ENCODE results near the gene ZBTB12. TPM values are rescaled to one million over a fixed set of nuclear protein-coding genes. Genes with fewer than 3 reads are reported as not detected.
"Not testable (repeated sequence)": the region's sequence is repeated elsewhere in the genome, so short reads cannot be mapped to it uniquely, and the experiment has no call there.

ZBTB12 gene
- polyA plus RNA-seq, 3 donors from 2014 or later, result not detected

GRCh38 chr6:31911826-31912585 lies 10.1 kb upstream of the ZBTB12 start:
- Mint-ChIP-seq H3K27ac (peak overlapping the region in 1 of 6 donors; percentile 70), H3K27me3 (ENCODE audit: low read depth in 3 of 3) (peaks cover 0 to 10% (median 0%) of the 10 kb centered on the region in 3 donors), H3K4me3 (no peak overlapping the region), H3K9me3 (no peaks in the 10 kb centered on the region), H3K36me3 (no peaks in the 10 kb centered on the region), H3K4me1 (no peaks in the 10 kb centered on the region)
- no peak for DNase-seq

DNA sequence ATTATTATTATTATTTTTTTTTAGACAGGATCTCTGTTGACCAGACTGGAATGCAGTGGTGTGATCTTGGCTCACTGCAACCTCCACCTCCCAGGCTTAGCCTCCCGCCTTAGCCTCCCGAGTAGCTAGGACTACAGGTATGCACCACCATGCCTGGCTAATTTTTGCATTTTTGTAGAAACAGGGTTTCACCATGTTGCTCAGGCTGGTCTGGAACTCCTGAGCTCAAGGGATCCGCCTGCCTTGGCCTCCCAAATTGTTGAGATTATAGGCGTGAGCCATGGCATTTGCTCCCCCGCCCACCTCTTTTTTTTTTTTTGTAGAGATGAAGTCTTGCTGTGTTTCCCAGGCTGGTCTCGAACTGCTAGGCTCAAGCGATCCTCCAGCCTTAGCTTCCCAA lies 7.4 kb upstream of the ZBTB12 start:
- not testable (repeated sequence) for H3K4me3 Mint-ChIP-seq, H3K27ac Mint-ChIP-seq, H3K9me3 Mint-ChIP-seq, DNase-seq, H3K4me1 Mint-ChIP-seq, H3K36me3 Mint-ChIP-seq
- peaks cover 0 to 10% (median 0%) of the 10 kb centered on the region in 3 donors for H3K27me3 Mint-ChIP-seq (ENCODE audit: low read depth in 3 of 3)

- no peak overlapping the region for H3K4me3 Mint-ChIP-seq
- no peaks in the 10 kb centered on the region for H3K9me3 Mint-ChIP-seq
- H3K27me3 Mint-ChIP-seq (ENCODE audit: low read depth in 3 of 3), result peaks cover 0 to 7% (median 0%) of the 10 kb centered on the region in 3 donors
- DNase-seq, result no peak
- no peak overlapping the region for H3K27ac Mint-ChIP-seq
- H3K4me1 Mint-ChIP-seq, result no peaks in the 10 kb centered on the region
- no peaks in the 10 kb centered on the region for H3K36me3 Mint-ChIP-seq
These were observed 6.9 kb upstream of the ZBTB12 start for GRCh38 chr6:31908791-31909190.

DNA sequence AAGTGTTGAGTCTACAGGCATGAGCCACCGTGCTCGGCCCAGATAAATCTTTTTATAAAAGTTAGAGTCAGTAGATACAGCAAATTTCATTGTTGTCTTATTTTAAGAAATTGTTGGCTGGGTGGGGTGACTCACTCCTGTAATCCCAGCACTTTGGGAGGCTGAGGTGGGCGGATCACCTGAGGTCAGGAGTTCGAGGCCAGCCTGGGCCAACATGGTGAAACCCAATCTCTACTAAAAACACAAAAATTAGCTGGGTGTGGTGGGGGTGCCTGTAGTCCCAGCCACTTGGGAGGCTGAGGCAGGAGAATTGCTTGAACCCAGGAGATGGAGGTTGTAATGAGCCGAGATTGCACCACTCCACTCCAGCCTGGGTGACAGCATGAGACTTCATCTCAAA lies 6.4 kb upstream of the ZBTB12 start:
- not testable (repeated sequence) for H3K36me3 Mint-ChIP-seq; H3K27ac Mint-ChIP-seq; H3K4me1 Mint-ChIP-seq; DNase-seq; H3K27me3 Mint-ChIP-seq (ENCODE audit: low read depth in 3 of 3); H3K4me3 Mint-ChIP-seq; H3K9me3 Mint-ChIP-seq

- Mint-ChIP-seq H3K27me3 (ENCODE audit: low read depth in 3 of 3) (peaks cover 1 to 12% (median 5%) of the 10 kb centered on the region in 3 donors), H3K4me1 (peaks cover 9 to 10% of the 10 kb centered on the region in 2 donors), H3K9me3 (no peaks in the 10 kb centered on the region), H3K36me3 (no peaks in the 10 kb centered on the region), H3K4me3 (no peak overlapping the region), H3K27ac (no peak overlapping the region)
- DNase-seq, result peak in 1 of 3 donors; percentile 32
These were observed 5.4 kb upstream of the ZBTB12 start for GRCh38 chr6:31907158-31907813.

- H3K27ac Mint-ChIP-seq; H3K36me3 Mint-ChIP-seq; DNase-seq; H3K4me3 Mint-ChIP-seq; H3K9me3 Mint-ChIP-seq; H3K27me3 Mint-ChIP-seq (ENCODE audit: low read depth in 3 of 3): not testable (repeated sequence)
- peaks cover 11% of the 10 kb centered on the region in 2 donors for H3K4me1 Mint-ChIP-seq
These were observed 4.8 kb upstream of the ZBTB12 start for GRCh38 chr6:31906727-31907126.

DNA sequence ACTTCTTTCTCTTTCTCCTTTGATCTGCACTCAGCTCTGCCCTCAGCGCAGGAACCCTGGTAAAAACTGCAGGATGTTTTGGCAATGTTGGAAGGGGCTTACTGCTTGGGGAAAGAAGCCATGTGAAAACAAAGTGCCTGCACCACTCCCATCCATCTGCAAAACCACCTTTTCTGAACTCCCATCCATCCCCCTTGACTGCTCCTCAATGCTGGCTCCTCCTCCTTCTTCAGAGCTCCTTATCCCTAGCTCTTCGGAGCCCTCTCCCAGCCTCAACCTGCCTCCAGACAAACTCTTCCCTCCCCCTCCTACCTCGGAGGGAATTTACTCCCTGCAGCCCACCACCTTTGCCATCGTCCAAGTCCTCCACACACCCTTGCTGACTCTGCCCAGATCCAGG lies 4.2 kb upstream of the ZBTB12 start:
- no peak overlapping the region for H3K4me3 Mint-ChIP-seq
- no peaks in the 10 kb centered on the region for H3K36me3 Mint-ChIP-seq
- peaks cover 3 to 8% (median 8%) of the 10 kb centered on the region in 3 donors for H3K27me3 Mint-ChIP-seq (ENCODE audit: low read depth in 3 of 3)
- H3K27ac Mint-ChIP-seq, result peak overlapping the region in 1 of 6 donors; percentile 14
- DNase-seq, result no peak
- H3K9me3 Mint-ChIP-seq, result no peaks in the 10 kb centered on the region
- H3K4me1 Mint-ChIP-seq, result peaks cover 11 to 13% of the 10 kb centered on the region in 2 donors

DNA sequence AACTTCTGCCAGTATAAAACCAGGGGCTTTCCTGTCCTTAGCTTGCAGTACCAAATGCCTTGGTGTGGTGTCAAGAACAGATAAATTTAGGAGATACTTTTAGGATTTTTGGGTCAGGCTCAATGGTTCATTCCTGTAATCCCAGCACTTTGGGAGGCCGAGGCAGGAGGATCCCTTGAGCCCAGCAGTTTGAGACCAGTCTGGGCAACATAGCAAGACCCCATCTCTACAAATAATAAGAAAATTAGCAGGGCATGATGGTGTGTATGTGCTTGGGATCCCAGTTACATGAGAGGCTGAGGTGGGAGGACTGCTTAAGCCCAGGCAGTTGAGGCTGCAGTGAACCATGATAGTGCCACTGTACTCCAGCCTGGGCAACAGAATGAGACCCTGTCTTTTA lies 3.2 kb upstream of the ZBTB12 start:
- H3K27ac Mint-ChIP-seq, result no peak overlapping the region
- no peaks in the 10 kb centered on the region for H3K9me3 Mint-ChIP-seq
- no peak overlapping the region for H3K4me3 Mint-ChIP-seq
- DNase-seq, result no peak
- H3K27me3 Mint-ChIP-seq (ENCODE audit: low read depth in 3 of 3), result peaks cover 7 to 9% (median 8%) of the 10 kb centered on the region in 3 donors
- H3K4me1 Mint-ChIP-seq, result peaks cover 12 to 20% of the 10 kb centered on the region in 2 donors
- no peaks in the 10 kb centered on the region for H3K36me3 Mint-ChIP-seq

- H3K27me3 Mint-ChIP-seq (ENCODE audit: low read depth in 3 of 3), result peaks cover 10 to 12% (median 12%) of the 10 kb centered on the region in 3 donors
- peak overlapping the region in 1 of 6 donors; percentile 18 for H3K27ac Mint-ChIP-seq
- DNase-seq, result no peak
- H3K4me3 Mint-ChIP-seq, result peak overlapping the region in 3 of 5 donors; percentile 19 to 61 (median 33)
- no peaks in the 10 kb centered on the region for H3K9me3 Mint-ChIP-seq
- H3K36me3 Mint-ChIP-seq, result no peaks in the 10 kb centered on the region
- peaks cover 23 to 30% of the 10 kb centered on the region in 2 donors for H3K4me1 Mint-ChIP-seq
These were observed 2.1 kb upstream of the ZBTB12 start for GRCh38 chr6:31903957-31904356.

DNA sequence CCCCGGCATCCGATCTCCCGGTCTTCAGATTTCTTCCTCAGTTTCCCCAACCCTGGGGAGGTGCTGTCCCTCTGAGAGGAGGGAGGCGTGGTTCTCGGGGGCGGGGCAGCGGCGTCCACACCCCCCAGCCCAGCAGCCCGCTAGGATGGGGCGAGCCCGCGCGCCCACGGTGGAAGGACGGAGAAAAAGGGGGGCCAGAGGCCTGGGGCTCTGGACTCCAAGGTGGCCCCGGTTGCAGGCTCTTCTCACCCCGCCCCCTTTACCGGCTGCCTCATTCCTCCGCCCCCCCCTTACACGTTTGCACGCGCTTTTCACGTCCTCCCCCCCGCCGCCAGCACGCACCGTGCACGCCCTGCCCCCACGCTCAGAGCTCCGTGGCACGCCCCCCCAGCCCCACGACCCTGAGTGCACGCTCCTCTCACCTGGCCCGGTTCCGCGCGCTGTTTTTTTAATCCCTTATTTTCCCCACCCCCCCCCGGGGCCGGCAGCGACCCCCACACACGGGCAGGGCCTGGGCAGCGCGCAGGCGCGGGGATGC lies 402 bp downstream of the ZBTB12 start:
- H3K9me3 Mint-ChIP-seq, result no peaks in the 10 kb centered on the region
- peak overlapping the region in 2 of 6 donors; percentile 7 to 50 for H3K27ac Mint-ChIP-seq
- peaks cover 40 to 45% of the 10 kb centered on the region in 2 donors for H3K4me1 Mint-ChIP-seq
- H3K36me3 Mint-ChIP-seq, result no peaks in the 10 kb centered on the region
- peak; percentile 38 to 57 (median 52) for DNase-seq
- H3K27me3 Mint-ChIP-seq (ENCODE audit: low read depth in 3 of 3), result peaks cover 12 to 18% (median 15%) of the 10 kb centered on the region in 3 donors
- H3K4me3 Mint-ChIP-seq, result peak overlapping the region; percentile 56 to 86 (median 70)

- DNase-seq, result no peak
- Mint-ChIP-seq H3K9me3 (no peaks in the 10 kb centered on the region), H3K27ac (peak overlapping the region in 1 of 6 donors; percentile 45), H3K36me3 (no peaks in the 10 kb centered on the region), H3K27me3 (ENCODE audit: low read depth in 3 of 3) (peaks cover 12 to 18% (median 15%) of the 10 kb centered on the region in 3 donors), H3K4me3 (peak overlapping the region; percentile 56 to 86 (median 70)), H3K4me1 (peaks cover 45 to 48% of the 10 kb centered on the region in 2 donors)
These were observed 920 bp downstream of the ZBTB12 start for GRCh38 chr6:31900917-31901414.

GRCh38 chr6:31899882-31900722 lies 1.8 kb downstream of the ZBTB12 start:
- peaks cover 12 to 18% (median 15%) of the 10 kb centered on the region in 3 donors for H3K27me3 Mint-ChIP-seq (ENCODE audit: low read depth in 3 of 3)
- H3K9me3 Mint-ChIP-seq, result no peaks in the 10 kb centered on the region
- peak; percentile 61 to 64 (median 63) for DNase-seq
- peak overlapping the region; percentile 65 to 74 (median 72) for H3K4me3 Mint-ChIP-seq
- H3K36me3 Mint-ChIP-seq, result no peaks in the 10 kb centered on the region
- peak overlapping the region; percentile 56 to 87 (median 79) for H3K27ac Mint-ChIP-seq
- peaks cover 49 to 50% of the 10 kb centered on the region in 2 donors for H3K4me1 Mint-ChIP-seq

DNA sequence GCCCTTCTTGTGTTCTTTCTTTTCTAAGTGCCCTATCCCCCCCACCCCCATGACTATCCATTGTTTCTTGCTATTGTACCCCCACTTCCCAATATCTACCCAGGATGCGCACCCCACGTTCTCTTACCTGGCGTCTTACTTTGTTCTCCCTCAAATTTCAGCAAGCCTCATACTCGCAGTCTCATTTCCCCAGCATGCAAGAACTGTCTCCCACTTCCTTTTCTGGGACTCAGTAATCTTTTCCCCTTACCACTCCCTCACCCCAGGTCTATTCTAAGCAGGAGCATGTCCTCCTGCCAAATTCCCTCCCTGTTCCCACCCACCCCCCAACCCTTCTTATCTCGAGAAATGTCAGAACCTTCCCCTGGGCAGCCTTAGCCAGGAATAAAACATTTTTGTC lies 2.7 kb downstream of the ZBTB12 start:
- H3K4me3 Mint-ChIP-seq, result peak overlapping the region; percentile 65 to 74 (median 72)
- DNase-seq, result no peak
- H3K36me3 Mint-ChIP-seq, result no peaks in the 10 kb centered on the region
- H3K4me1 Mint-ChIP-seq, result peaks cover 49 to 50% of the 10 kb centered on the region in 2 donors
- peak overlapping the region in 3 of 6 donors; percentile 72 to 81 (median 77) for H3K27ac Mint-ChIP-seq
- H3K27me3 Mint-ChIP-seq (ENCODE audit: low read depth in 3 of 3), result peaks cover 12 to 18% (median 15%) of the 10 kb centered on the region in 3 donors
- H3K9me3 Mint-ChIP-seq, result no peaks in the 10 kb centered on the region
